ENCODE data around the gene FAM219A. TPM values are rescaled to one million over a fixed set of nuclear protein-coding genes. Genes with fewer than 3 reads are reported as not detected.
"Not testable (repeated sequence)": the region's sequence is repeated elsewhere in the genome, so short reads cannot be mapped to it uniquely, and the experiment has no call there.

The FAM219A gene
- total RNA-seq, 1 donor: 7.0 TPM

GRCh38 chr9:34440017-34440416, 18.4 kb downstream of the FAM219A start:
- TF ChIP-seq, protein P1, sequence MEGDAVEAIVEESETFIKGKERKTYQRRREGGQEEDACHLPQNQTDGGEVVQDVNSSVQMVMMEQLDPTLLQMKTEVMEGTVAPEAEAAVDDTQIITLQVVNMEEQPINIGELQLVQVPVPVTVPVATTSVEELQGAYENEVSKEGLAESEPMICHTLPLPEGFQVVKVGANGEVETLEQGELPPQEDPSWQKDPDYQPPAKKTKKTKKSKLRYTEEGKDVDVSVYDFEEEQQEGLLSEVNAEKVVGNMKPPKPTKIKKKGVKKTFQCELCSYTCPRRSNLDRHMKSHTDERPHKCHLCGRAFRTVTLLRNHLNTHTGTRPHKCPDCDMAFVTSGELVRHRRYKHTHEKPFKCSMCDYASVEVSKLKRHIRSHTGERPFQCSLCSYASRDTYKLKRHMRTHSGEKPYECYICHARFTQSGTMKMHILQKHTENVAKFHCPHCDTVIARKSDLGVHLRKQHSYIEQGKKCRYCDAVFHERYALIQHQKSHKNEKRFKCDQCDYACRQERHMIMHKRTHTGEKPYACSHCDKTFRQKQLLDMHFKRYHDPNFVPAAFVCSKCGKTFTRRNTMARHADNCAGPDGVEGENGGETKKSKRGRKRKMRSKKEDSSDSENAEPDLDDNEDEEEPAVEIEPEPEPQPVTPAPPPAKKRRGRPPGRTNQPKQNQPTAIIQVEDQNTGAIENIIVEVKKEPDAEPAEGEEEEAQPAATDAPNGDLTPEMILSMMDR (IDR thresholded peaks at IDR 0.05; ENCODE audit: insufficient read depth, low read length): no peak
- no peak for DNase-seq (ENCODE audit: low read depth)
- no peak overlapping the region for H3K4me3 ChIP-seq (ENCODE audit: low read depth, low read length)

- not testable (repeated sequence) for H3K4me3 ChIP-seq (ENCODE audit: low read depth, low read length); DNase-seq (ENCODE audit: low read depth)
Observed at GRCh38 chr9:34438465-34438864, 19.9 kb downstream of the FAM219A start.

GRCh38 chr9:34437926-34438307, 20.5 kb downstream of the FAM219A start:
- DNase-seq (ENCODE audit: low read depth); H3K4me3 ChIP-seq (ENCODE audit: low read depth, low read length): not testable (repeated sequence)

DNA sequence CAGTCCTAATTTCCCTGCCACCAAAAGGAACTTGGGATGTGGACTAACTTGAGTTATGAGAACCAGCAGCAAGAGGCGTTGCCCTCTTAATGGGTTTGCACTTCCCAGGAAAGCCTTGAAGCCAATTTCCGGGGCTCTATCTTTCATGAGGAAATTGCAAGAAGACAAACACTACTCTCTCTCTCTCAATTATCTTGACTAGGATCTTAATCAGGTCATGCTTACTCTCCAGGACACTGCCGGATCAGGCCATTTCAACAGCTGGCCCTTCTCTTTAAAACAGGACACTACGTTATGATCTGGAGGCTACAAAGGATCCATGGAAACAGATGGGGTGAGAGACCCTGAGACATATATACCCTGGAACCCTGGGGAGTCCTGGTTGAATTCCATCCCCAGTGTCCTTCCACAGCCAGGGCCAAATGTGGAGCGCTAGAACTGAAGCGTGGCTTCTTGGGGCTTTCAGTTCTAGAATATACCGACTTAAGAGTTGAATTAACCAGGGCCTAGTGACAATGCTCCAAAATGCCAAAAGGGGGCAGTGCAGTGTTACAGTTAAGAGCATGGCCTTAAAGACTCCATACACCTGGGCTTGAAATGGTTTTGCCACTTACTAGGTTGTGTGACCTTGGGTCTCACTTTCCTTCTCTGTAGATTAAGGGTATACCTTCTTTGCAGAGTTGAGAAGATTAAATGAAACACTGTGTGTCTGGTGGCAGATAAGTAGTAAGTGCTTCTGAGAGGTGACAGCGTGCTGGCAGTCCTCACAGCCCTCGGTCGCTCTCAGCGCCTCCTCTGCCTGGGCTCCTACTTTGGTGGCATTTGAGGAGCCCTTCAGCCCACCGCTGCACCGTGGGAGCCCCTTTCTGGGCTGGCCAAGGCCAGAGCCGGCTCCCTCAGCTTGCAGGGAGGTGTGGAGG, 21.1 kb downstream of the FAM219A start:
- H3K4me3 ChIP-seq (ENCODE audit: low read depth, low read length): no peak overlapping the region
- TF ChIP-seq, protein P1 (IDR thresholded peaks at IDR 0.05; ENCODE audit: insufficient read depth, low read length): peak; percentile 80
- peak; percentile 88 for DNase-seq (ENCODE audit: low read depth)

DNA sequence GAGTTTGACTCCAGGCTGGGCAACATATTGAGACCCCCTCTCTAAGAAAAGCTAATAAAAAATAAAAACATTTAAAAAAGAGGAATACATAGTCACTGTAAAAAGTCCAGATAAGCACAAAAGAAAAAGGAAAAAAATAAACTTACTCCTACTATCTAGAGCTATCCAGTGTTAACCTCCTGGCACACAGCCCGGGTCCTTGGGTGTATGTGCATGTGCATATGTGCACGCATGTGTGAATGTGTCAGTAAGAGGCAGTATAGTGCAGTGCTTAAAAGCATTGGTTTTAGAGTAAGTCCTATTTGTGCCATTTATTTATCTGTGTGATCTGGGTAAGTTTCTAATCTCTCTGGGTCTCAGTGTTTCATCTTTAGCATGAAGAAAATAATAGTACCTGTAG, 26.7 kb downstream of the FAM219A start:
- DNase-seq (ENCODE audit: low read depth): no peak
- H3K4me3 ChIP-seq (ENCODE audit: low read depth, low read length): no peak overlapping the region
- TF ChIP-seq, protein P1 (IDR thresholded peaks at IDR 0.05; ENCODE audit: insufficient read depth, low read length): no peak

DNA sequence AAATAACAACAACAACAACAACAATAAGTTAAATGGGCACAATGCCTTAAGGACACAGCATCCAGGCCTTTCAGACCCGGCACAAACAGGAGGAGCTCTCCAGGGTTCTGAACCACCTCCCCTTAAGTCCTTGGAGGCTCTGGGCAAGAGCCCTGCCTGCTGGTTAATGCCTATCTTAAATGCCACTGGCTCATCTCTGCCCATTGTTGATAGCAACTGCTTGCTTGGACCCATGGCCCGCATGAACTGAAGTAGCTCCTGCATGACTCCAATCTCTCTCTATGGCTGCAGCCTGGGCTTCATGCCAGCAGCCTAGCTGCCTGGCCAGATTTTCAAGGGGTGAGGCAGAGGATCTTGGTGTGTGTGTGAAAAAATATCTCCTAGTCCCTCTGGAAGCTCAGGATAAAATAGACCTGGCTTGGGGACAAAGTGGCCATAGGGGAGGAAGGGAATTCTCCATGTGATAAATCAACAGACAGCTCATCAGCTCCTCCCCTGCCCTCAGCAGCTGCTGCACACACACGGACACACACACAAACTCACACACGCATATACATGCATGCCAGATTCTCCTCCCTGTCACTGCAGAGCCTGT, 27.4 kb downstream of the FAM219A start:
- TF ChIP-seq, protein P1 (IDR thresholded peaks at IDR 0.05; ENCODE audit: insufficient read depth, low read length): no peak
- DNase-seq (ENCODE audit: low read depth): peak; percentile 91
- no peak overlapping the region for H3K4me3 ChIP-seq (ENCODE audit: low read depth, low read length)

DNA sequence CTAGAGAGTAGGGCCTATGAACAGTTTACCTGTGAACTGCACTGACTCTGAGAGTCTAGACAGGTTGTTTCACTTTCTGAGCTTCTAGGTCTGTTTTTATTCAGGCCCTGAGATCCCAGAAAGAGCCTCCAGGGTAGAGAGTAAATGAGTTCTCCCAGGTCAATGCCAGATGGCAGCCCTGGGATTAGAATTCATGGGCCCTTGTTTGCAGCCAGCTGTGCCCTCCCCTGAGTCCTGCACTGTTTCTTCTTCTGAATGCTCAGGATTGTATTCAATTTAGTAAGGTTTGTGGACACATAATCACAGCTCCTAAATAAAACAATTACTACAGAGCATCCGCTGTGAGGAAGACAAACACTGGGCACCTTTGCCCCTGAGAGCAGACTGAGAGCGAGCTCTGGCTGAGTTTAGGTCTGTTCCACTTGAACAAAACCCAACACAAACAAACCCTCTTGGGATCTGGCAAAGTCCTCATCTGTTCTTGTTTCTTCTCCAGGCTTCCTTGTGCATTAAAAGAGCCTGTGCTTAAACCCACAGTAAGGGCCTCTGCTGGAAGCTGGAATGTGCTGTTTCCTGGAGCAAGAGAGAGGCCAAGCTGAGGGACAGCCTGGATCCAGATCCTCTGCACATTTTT, 29.9 kb downstream of the FAM219A start:
- TF ChIP-seq, protein P1 (IDR thresholded peaks at IDR 0.05; ENCODE audit: insufficient read depth, low read length): no peak

More for the DNA sequence above, 29.9 kb downstream of the FAM219A start:
- no peak for DNase-seq (ENCODE audit: low read depth)
- no peak overlapping the region for H3K4me3 ChIP-seq (ENCODE audit: low read depth, low read length)

Measured in fibroblast of the aortic adventitia (primary cell).